ENCODE results near the gene SFXN5.

GRCh38 chr2:73035899-73036711, 35.4 kb downstream of the SFXN5 start:
- no peak for TF ChIP-seq POLR2A (IDR thresholded peaks at IDR 0.05; ENCODE audit: low read depth, low read length)
- TF ChIP-seq CTCF (conservative IDR thresholded peaks at IDR 0.05; ENCODE audit: low read depth, low read length): no peak
- no peak for TF ChIP-seq BHLHE40 (IDR thresholded peaks at IDR 0.05; ENCODE audit: low read depth, low read length)

Data from IMR-90 (cell line).